HepG2 (cell line): ENCODE data around the gene ATRIP. TPM values are rescaled to one million over a fixed set of nuclear protein-coding genes. Genes with fewer than 3 reads are reported as not detected.

Source experiments
- CCAR2 ChIP-seq: fragments of 200-400 bp; formaldehyde crosslinking; optimal IDR thresholded peaks from 2 replicates; pipeline ENCODE3; 2018; ENCODE audit warnings: low read depth, mild to moderate bottlenecking, low read length, moderate library complexity
- HDAC1 ChIP-seq: sonication (generic); formaldehyde crosslinking; IDR thresholded peaks from 2 replicates; pipeline ENCODE4 v1.5.1; 2020; ENCODE audit warnings: mild to moderate bottlenecking, missing genetic modification reagents
- HIVEP1 ChIP-seq: sonication (generic); formaldehyde crosslinking; IDR thresholded peaks from 2 replicates; pipeline ENCODE4 v1.4.0; 2020; ENCODE audit warnings: mild to moderate bottlenecking, missing genetic modification reagents
- MAZ ChIP-seq, 2 experiments: sonication (generic) in 1 of 2; formaldehyde crosslinking in 1 of 2; IDR thresholded peaks; 2 replicates each; pipeline versions ENCODE4 v1.5.0 to v1.6.1; 2012 to 2020; ENCODE audit warnings: low read depth in 2 of 2, mild to moderate bottlenecking in 2 of 2, borderline replicate concordance in 1 of 2, improper control_type of control experiment in 1 of 2, low read length in 1 of 2, missing genetic modification reagents in 1 of 2, moderate library complexity in 1 of 2
- POLR2AphosphoS5 ChIP-seq: IDR thresholded peaks from 2 replicates; pipeline ENCODE4 v1.6.1; 2012; ENCODE audit warnings: low read depth, low read length
- POLR2G ChIP-seq: fragments of 200-400 bp; formaldehyde crosslinking; IDR thresholded peaks from 2 replicates; pipeline ENCODE4 v1.6.1; 2018; ENCODE audit warnings: mild to moderate bottlenecking, low read depth, low read length, moderate library complexity
- RBFOX2 ChIP-seq: fragments of 200-400 bp; formaldehyde crosslinking; IDR thresholded peaks from 2 replicates; pipeline ENCODE4 v1.6.1; 2017; ENCODE audit warnings: low read depth, mild to moderate bottlenecking, low read length
- SALL1 ChIP-seq: sonication (generic); formaldehyde crosslinking; IDR thresholded peaks from 2 replicates; pipeline ENCODE4 v1.8.0; 2022; ENCODE audit warnings: mild to moderate bottlenecking, missing genetic modification reagents
- SIX1 ChIP-seq: sonication (generic); formaldehyde crosslinking; IDR thresholded peaks from 2 replicates; pipeline ENCODE4 v1.4.0; 2020; ENCODE audit warnings: missing genetic modification reagents, borderline replicate concordance
- polyA plus RNA-seq, 8 experiments: library from polyadenylated mRNA; depleted of rRNA in 3 of 8; stranded (reverse) in 7 of 8; unstranded in 1 of 8; fragments of >200 nt; fragmentation: Illumina TruSeq in 4 of 8; extraction: Trizol in 4 of 8; gene quantifications; 2 replicates each; pipeline versions ENCODE4 v1.2.1 to v1.2.3, GENCODE V29; 2011 to 2016; ENCODE audit warnings: low read depth in 4 of 8, missing spikeins in 1 of 8, mixed read lengths in 1 of 8; ENCODE audit not compliant: insufficient read depth in 1 of 8
- total RNA-seq, 5 experiments: library from RNA; depleted of rRNA; stranded (reverse); fragments of >200 nt; fragmentation: Illumina TruSeq; extraction: Trizol; gene quantifications; 2 replicates each; pipeline ENCODE4 v1.2.3, GENCODE V29; 2016; ENCODE audit warnings: low read depth in 1 of 5
- TF ChIP-seq, protein P1 (sequence below), 2 experiments: sonication (generic) in 1 of 2; formaldehyde crosslinking in 1 of 2; IDR thresholded peaks; 2 replicates each; pipeline versions ENCODE4 v1.4.0 to v1.6.1; 2016 to 2020; ENCODE audit warnings: borderline replicate concordance in 1 of 2, low read depth in 1 of 2, mild to moderate bottlenecking in 1 of 2, missing genetic modification reagents in 1 of 2
- TF ChIP-seq, protein P2 (sequence below): sonication (generic); formaldehyde crosslinking; IDR thresholded peaks from 2 replicates; pipeline ENCODE4 v1.5.0; 2020; ENCODE audit warnings: missing genetic modification reagents, mild to moderate bottlenecking, borderline replicate concordance
- TF ChIP-seq, protein P3 (sequence below): sonication (generic); formaldehyde crosslinking; IDR thresholded peaks from 2 replicates; pipeline ENCODE4 v1.9.0; 2022; ENCODE audit warnings: low read depth, missing genetic modification reagents

Gene ATRIP
- total and polyA plus RNA-seq, 2 of the 13 experiments (the other 11 are each of a cell fraction or from before 2014, with no cell fraction given) = 5.1 to 12.5 TPM

DNA sequence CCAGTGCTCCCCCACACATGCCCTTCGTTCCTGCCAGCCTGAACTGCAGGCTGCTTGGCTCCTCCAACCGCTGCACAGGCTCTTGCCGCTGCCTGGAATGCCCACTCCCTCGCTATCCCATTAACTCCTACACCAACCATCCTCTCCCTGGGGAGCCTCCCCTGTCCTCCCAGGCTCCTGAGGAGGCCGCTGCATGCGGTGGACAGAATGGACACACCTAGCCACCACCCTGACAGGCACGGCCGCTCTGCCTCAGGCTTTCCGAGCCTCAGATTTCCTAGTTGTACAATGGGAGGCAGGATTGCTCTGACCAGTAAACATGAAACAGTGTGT, 18.9 kb upstream of the ATRIP start (continued):
- TF ChIP-seq, protein P1, sequence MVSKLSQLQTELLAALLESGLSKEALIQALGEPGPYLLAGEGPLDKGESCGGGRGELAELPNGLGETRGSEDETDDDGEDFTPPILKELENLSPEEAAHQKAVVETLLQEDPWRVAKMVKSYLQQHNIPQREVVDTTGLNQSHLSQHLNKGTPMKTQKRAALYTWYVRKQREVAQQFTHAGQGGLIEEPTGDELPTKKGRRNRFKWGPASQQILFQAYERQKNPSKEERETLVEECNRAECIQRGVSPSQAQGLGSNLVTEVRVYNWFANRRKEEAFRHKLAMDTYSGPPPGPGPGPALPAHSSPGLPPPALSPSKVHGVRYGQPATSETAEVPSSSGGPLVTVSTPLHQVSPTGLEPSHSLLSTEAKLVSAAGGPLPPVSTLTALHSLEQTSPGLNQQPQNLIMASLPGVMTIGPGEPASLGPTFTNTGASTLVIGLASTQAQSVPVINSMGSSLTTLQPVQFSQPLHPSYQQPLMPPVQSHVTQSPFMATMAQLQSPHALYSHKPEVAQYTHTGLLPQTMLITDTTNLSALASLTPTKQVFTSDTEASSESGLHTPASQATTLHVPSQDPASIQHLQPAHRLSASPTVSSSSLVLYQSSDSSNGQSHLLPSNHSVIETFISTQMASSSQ (IDR thresholded peaks at IDR 0.05; ENCODE audit: low read depth) = no peak
- TF ChIP-seq, protein P1 (CRISPR knock-in tag; IDR thresholded peaks at IDR 0.05; ENCODE audit: borderline replicate concordance) = no peak
- TF ChIP-seq HDAC1 = no peak
- no peak for TF ChIP-seq SIX1 (CRISPR knock-in tag)
- peak; percentile 62; the same call in 1 of the 2 replicates for TF ChIP-seq RBFOX2
- peak; percentile 42; the same call in 1 of the 2 replicates for TF ChIP-seq SALL1 (CRISPR knock-in tag)
- TF ChIP-seq, protein P2, sequence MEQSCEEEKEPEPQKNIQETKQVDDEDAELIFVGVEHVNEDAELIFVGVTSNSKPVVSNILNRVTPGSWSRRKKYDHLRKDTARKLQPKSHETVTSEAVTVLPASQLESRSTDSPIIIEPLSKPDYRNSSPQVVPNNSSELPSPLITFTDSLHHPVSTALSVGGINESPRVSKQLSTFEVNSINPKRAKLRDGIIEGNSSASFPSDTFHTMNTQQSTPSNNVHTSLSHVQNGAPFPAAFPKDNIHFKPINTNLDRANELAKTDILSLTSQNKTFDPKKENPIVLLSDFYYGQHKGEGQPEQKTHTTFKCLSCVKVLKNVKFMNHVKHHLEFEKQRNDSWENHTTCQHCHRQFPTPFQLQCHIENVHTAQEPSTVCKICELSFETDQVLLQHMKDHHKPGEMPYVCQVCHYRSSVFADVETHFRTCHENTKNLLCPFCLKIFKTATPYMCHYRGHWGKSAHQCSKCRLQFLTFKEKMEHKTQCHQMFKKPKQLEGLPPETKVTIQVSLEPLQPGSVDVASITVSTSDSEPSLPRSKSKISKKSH (CRISPR knock-in tag) = peak; percentile 19; the same call in 1 of the 2 replicates
- 0 out of 2 replicates have a peak, but pooled peaks have one; percentile 38 for TF ChIP-seq POLR2G
- TF ChIP-seq MAZ (IDR thresholded peaks at IDR 0.05; ENCODE audit: borderline replicate concordance, low read depth, low read length) = no peak
- 0 out of 2 replicates have a peak, but pooled peaks have one; percentile 4 for TF ChIP-seq MAZ (CRISPR knock-in tag; IDR thresholded peaks at IDR 0.05; ENCODE audit: low read depth)
- no peak for TF ChIP-seq POLR2AphosphoS5
- no peak for TF ChIP-seq HIVEP1 (CRISPR knock-in tag)
- no peak for TF ChIP-seq CCAR2
- TF ChIP-seq, protein P3, sequence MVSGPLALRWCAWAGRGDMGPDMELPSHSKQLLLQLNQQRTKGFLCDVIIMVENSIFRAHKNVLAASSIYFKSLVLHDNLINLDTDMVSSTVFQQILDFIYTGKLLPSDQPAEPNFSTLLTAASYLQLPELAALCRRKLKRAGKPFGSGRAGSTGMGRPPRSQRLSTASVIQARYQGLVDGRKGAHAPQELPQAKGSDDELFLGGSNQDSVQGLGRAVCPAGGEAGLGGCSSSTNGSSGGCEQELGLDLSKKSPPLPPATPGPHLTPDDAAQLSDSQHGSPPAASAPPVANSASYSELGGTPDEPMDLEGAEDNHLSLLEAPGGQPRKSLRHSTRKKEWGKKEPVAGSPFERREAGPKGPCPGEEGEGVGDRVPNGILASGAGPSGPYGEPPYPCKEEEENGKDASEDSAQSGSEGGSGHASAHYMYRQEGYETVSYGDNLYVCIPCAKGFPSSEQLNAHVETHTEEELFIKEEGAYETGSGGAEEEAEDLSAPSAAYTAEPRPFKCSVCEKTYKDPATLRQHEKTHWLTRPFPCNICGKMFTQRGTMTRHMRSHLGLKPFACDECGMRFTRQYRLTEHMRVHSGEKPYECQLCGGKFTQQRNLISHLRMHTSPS (CRISPR knock-in tag) = no peak
